Sigmoid colon (tissue), 7 donors: ENCODE measurements around the gene ZDHHC11. TPM values are rescaled to one million over a fixed set of nuclear protein-coding genes. Genes with fewer than 3 reads are reported as not detected.

Experiments
- DNase-seq: peaks from one replicate; pipeline ENCODE4 v3.0.0-alpha.2; 2019
- H3K27ac ChIP-seq, 4 donors: fragments of 200-600 bp; sonication (generic); one replicate each; pipeline ENCODE4 v1.5.1; 2016 to 2019; ENCODE audit warnings: mild to moderate bottlenecking in 1 of 4
- H3K27me3 ChIP-seq, 3 donors: fragments of 200-600 bp; sonication (generic); one replicate each; pipeline ENCODE4 v1.5.1; 2019; ENCODE audit warnings: mild to moderate bottlenecking in 1 of 3
- H3K36me3 ChIP-seq, 4 donors: fragments of 200-600 bp; sonication (generic); one replicate each; pipeline ENCODE4 v1.5.1; 2016 to 2019
- H3K4me1 ChIP-seq, 4 donors: fragments of 200-600 bp; sonication (generic); one replicate each; pipeline ENCODE4 v1.5.1; 2017 to 2019
- H3K4me3 ChIP-seq, 4 donors: fragments of 200-600 bp; sonication (generic); one replicate each; pipeline ENCODE4 v1.5.1; 2017 to 2019; ENCODE audit warnings: mild to moderate bottlenecking in 2 of 4, moderate library complexity in 1 of 4
- H3K9me3 ChIP-seq, 4 donors: fragments of 200-600 bp in 3 of 4; sonication (generic) in 3 of 4; one replicate each; pipeline versions ENCODE4 v1.5.1 to v1.6.1; 2013 to 2019
- EP300 ChIP-seq, 4 donors: sonication (generic); formaldehyde crosslinking; IDR thresholded peaks; one replicate each; pipeline ENCODE4 v1.6.1; 2017; ENCODE audit warnings: antibody characterized with exemption in 4 of 4
- POLR2A ChIP-seq, 2 donors: fragments of 450-650 bp; IDR thresholded peaks; one replicate each; pipeline ENCODE4 v1.6.1; 2016; ENCODE audit warnings: antibody characterized with exemption in 2 of 2, mild to moderate bottlenecking in 2 of 2, moderate library complexity in 2 of 2
- POLR2AphosphoS5 ChIP-seq, 4 donors: sonication (generic); formaldehyde crosslinking; IDR thresholded peaks; one replicate each; pipeline ENCODE4 v1.6.1; 2017; ENCODE audit warnings: antibody characterized with exemption in 4 of 4
- WGBS, 2 donors: extraction: QIAGEN DNeasy Blood & Tissue Kit; methylation state at CpG; one replicate each; pipeline ENCODE4 v1.1.7; 2013; 5-methylcytosine and 5-hydroxymethylcytosine counted together
- intact Hi-C: fragments of 100-400 bp; cut with DNase I; formaldehyde crosslinking; loops from one replicate; pipeline ENCODE4 v1.15.1; 2023
- polyA plus RNA-seq, 3 donors: library from polyadenylated mRNA; stranded (reverse); fragments of 200-250 nt; gene quantifications; one replicate each; pipeline ENCODE4 v1.2.3, GENCODE V29; 2013
- total RNA-seq, 4 donors: library from RNA; depleted of rRNA; stranded (reverse); fragments of >200 nt; gene quantifications; one replicate each; pipeline ENCODE4 v1.1.0, GENCODE V29; 2016
- TF ChIP-seq, protein P1 (sequence below), 4 experiments: fragments of 450-650 bp in 3 of 4; fragments of 200-600 bp in 1 of 4; IDR thresholded peaks; one replicate each; pipeline ENCODE4 v1.5.1; 2016 to 2019; ENCODE audit warnings: antibody characterized with exemption in 4 of 4, mild to moderate bottlenecking in 3 of 4, moderate library complexity in 2 of 4
- donor health status: healthy with polysubstance abuse.
- donor health status: Bipolar disorder and iron deficiency.
- donor health status: healthy.

Gene ZDHHC11
- total and polyA plus RNA-seq, 7 donors, result 0.60 to 8.0 (median 3.7) TPM; not detected in 1

- WGBS, 2 donors, result 25 to 52% methylated on average over 33 of the region's 33 CpGs
- TF ChIP-seq EP300 (IDR thresholded peaks at IDR 0.05) (peak in 1 of 4 donors; percentile 25), POLR2AphosphoS5 (IDR thresholded peaks at IDR 0.05) (peak in 1 of 4 donors; percentile 74)
- TF ChIP-seq, protein P1, sequence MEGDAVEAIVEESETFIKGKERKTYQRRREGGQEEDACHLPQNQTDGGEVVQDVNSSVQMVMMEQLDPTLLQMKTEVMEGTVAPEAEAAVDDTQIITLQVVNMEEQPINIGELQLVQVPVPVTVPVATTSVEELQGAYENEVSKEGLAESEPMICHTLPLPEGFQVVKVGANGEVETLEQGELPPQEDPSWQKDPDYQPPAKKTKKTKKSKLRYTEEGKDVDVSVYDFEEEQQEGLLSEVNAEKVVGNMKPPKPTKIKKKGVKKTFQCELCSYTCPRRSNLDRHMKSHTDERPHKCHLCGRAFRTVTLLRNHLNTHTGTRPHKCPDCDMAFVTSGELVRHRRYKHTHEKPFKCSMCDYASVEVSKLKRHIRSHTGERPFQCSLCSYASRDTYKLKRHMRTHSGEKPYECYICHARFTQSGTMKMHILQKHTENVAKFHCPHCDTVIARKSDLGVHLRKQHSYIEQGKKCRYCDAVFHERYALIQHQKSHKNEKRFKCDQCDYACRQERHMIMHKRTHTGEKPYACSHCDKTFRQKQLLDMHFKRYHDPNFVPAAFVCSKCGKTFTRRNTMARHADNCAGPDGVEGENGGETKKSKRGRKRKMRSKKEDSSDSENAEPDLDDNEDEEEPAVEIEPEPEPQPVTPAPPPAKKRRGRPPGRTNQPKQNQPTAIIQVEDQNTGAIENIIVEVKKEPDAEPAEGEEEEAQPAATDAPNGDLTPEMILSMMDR (IDR thresholded peaks at IDR 0.05), result no peak
- peaks cover 0 to 39% (median 33%) of the 10 kb centered on the region in 4 donors for H3K4me1 ChIP-seq
- peak overlapping the region in 2 of 4 donors; percentile 6 to 15 for H3K4me3 ChIP-seq
- H3K36me3 ChIP-seq, result no peaks in the 10 kb centered on the region
- H3K27ac ChIP-seq, result peak overlapping the region; percentile 40 to 75 (median 54)
- H3K27me3 ChIP-seq, result no peaks in the 10 kb centered on the region
- H3K9me3 ChIP-seq, result no peaks in the 10 kb centered on the region
- intact Hi-C loops, result loop anchor here (5.0 kb wide), 1 partner anchor 83 kb away; no protein-coding TSS in a partner anchor
- DNase-seq, result peak; percentile 77
These were observed 91.6 kb downstream of the ZDHHC11 start for GRCh38 chr5:759111-759751.

DNA sequence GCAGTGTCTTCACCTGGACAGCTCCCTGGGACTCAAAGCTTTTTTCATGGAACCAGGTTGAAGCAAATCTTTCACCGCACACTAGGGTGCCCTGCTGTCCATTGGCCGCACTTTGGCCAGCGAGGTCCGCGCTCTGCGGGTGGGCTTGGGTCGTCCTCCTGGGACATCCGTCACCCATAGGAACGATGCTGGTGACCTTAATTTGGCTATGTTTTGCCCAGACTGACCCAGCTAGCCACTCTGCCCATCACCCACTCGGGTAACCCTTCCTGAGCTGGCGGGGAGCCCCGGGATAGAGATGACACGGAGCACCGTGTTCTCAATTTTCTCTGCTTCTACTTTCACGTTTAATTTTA is 92.1 kb downstream of the ZDHHC11 start:
- WGBS, 2 donors, result 47 to 71% methylated on average over 15 of the region's 15 CpGs
- intact Hi-C loops, result loop anchor here (5.0 kb wide), 1 partner anchor 84 kb away; no protein-coding TSS in a partner anchor
- Histone ChIP-seq H3K36me3 (no peaks in the 10 kb centered on the region), H3K27ac (peak overlapping the region; percentile 40 to 75 (median 54)), H3K27me3 (no peaks in the 10 kb centered on the region), H3K9me3 (no peaks in the 10 kb centered on the region), H3K4me1 (peaks cover 0 to 39% (median 33%) of the 10 kb centered on the region in 4 donors), H3K4me3 (peak overlapping the region in 2 of 4 donors; percentile 6 to 15)
- TF ChIP-seq EP300 (IDR thresholded peaks at IDR 0.05), result no peak
- TF ChIP-seq POLR2A (IDR thresholded peaks at IDR 0.05), result no peak
- TF ChIP-seq, protein P1 (IDR thresholded peaks at IDR 0.05), result no peak
- TF ChIP-seq POLR2AphosphoS5 (IDR thresholded peaks at IDR 0.05), result no peak
- DNase-seq, result no peak

DNA sequence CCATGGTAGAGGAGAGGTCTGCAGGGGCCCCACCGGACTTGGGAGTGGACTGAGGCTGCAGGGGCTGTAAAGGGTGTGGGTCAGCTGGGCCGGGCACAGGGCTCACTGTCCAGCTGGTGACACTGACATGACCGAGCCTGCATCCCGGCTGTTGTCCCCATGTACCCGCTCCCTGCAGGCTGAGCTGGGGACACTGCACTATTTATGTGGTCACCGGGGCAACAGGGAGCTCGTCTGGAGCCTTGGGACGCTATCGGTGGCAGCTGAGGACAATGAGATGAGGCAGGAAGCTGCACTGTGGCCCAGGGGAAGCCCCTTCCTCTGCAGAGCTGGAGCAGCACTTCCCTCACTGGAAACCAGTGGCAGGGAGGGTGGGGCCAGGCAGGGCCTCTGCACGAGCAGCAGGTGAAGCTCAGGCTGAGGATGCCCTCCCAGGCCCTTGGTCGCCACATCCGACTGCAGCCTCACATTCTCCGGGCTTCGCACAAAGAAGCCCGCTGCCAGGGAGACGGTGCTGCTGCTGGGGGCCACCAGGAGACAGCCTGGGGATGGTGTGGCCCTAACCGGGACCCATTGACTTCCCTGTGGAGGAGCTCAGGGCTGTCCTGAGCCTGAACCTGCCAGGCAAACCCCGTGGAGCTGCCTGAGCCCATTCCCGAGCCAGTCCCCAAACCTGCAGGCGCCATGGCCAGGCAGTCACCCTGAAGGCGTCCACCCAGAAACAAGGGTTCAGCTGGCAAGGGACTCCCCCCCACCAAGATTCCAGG is 92.7 kb downstream of the ZDHHC11 start:
- 22 to 64% methylated on average over 21 of the region's 21 CpGs for WGBS, 2 donors
- intact Hi-C loops, result loop anchor here (5.0 kb wide), 1 partner anchor 84 kb away; no protein-coding TSS in a partner anchor

GRCh38 chr5:757346-757930 is 93.3 kb downstream of the ZDHHC11 start:
- H3K9me3 ChIP-seq, result no peaks in the 10 kb centered on the region
- peak; percentile 63 for DNase-seq
- no peaks in the 10 kb centered on the region for H3K27me3 ChIP-seq
- 55 to 82% methylated on average over 15 of the region's 15 CpGs for WGBS, 2 donors
- TF ChIP-seq EP300 (IDR thresholded peaks at IDR 0.05), result no peak
- TF ChIP-seq, protein P1 (IDR thresholded peaks at IDR 0.05), result no peak
- no peak for TF ChIP-seq POLR2AphosphoS5 (IDR thresholded peaks at IDR 0.05)
- no peak for TF ChIP-seq POLR2A (IDR thresholded peaks at IDR 0.05)
- peak overlapping the region in 3 of 4 donors; percentile 40 to 75 (median 55) for H3K27ac ChIP-seq
- H3K36me3 ChIP-seq, result no peaks in the 10 kb centered on the region
- intact Hi-C loops, result loop anchor here (5.0 kb wide), 1 partner anchor 85 kb away; no protein-coding TSS in a partner anchor
- H3K4me3 ChIP-seq, result no peak overlapping the region
- H3K4me1 ChIP-seq, result peaks cover 0 to 39% (median 33%) of the 10 kb centered on the region in 4 donors

More for the DNA sequence above, 92.7 kb downstream of the ZDHHC11 start:
- no peaks in the 10 kb centered on the region for H3K27me3 ChIP-seq
- H3K27ac ChIP-seq, result peak overlapping the region; percentile 40 to 75 (median 54)
- H3K36me3 ChIP-seq, result no peaks in the 10 kb centered on the region
- TF ChIP-seq, protein P1 (IDR thresholded peaks at IDR 0.05), result no peak
- no peak for TF ChIP-seq POLR2A (IDR thresholded peaks at IDR 0.05)
- TF ChIP-seq POLR2AphosphoS5 (IDR thresholded peaks at IDR 0.05), result peak in 1 of 4 donors; percentile 74
- no peak for TF ChIP-seq EP300 (IDR thresholded peaks at IDR 0.05)
- H3K4me1 ChIP-seq, result peaks cover 0 to 39% (median 33%) of the 10 kb centered on the region in 4 donors
- DNase-seq, result peak; percentile 68
- no peak overlapping the region for H3K4me3 ChIP-seq
- no peaks in the 10 kb centered on the region for H3K9me3 ChIP-seq
